Adipose tissue (tissue), 3 donors: ENCODE data around the gene BRICD5. TPM values are rescaled to one million over a fixed set of nuclear protein-coding genes. Genes with fewer than 3 reads are reported as not detected.

Source experiments
- H3K27ac ChIP-seq: one replicate; pipeline ENCODE4 v1.5.1; 2013; ENCODE audit warnings: low read depth, low read length
- WGBS, 3 donors: extraction: QIAGEN DNeasy Blood & Tissue Kit; methylation state at CpG; one replicate each; pipeline ENCODE4 v1.1.7; 2013; 5-methylcytosine and 5-hydroxymethylcytosine counted together
- polyA plus RNA-seq, 3 donors: library from polyadenylated mRNA; stranded (reverse); fragments of 200-250 nt; gene quantifications; one replicate each; pipeline ENCODE4 v1.2.3, GENCODE V29; 2013
- donor health status: healthy with polysubstance abuse.
- donor health status: Bipolar disorder and iron deficiency.
- donor health status: healthy.

The BRICD5 gene
- polyA plus RNA-seq, 3 donors = 3.3 to 9.9 (median 9.2) TPM

GRCh38 chr16:2177101-2177500 lies 33.6 kb downstream of the BRICD5 start:
- WGBS, 3 donors = 90 to 92% (median 91%) methylated on average over 18 of the region's 18 CpGs
- no peak overlapping the region for H3K27ac ChIP-seq

GRCh38 chr16:2176047-2176446 lies 34.6 kb downstream of the BRICD5 start:
- no peak overlapping the region for H3K27ac ChIP-seq
- WGBS, 3 donors = 93 to 96% (median 94%) methylated on average over 23 of the region's 23 CpGs

GRCh38 chr16:2175454-2175853 lies 35.2 kb downstream of the BRICD5 start:
- no peak overlapping the region for H3K27ac ChIP-seq
- 91 to 95% (median 95%) methylated on average over 10 of the region's 10 CpGs for WGBS, 3 donors

DNA sequence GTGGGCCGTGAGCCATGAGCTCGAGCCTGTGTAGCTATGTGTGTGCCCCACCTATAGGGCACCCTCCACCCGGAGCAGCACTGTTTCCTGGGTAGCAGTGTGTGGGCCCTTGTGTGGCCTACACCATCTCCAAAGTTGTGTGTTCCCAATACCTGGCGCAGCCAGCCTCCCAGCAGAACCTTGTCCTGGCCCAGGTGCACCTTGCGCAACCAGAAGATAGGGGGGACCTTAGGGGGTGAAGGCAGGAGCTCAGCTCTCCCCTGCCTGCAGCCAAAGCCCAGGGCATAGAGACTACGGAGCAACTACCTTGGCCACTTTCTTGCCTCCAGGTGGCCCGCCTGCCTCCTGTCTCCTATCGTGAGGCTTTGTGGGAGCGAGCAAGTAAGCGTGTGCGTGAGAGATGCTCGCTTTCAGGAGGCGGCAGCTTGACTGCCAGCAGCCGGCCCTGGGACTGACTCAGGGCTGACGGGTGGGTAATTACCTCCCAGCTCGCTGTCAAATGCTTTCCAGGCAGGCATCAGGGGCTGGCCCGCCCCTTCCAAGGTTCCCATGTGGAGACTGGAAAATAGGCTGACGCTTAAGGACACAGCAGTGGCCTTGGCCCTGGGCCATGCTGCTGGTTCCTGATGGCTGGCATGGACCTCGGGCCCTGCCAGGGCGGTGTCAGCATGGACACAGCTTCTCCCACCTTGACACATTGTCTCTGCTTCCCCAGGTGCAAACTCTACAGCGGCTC lies 36.1 kb downstream of the BRICD5 start:
- 87 to 95% (median 92%) methylated on average over 21 of the region's 21 CpGs for WGBS, 3 donors
- no peak overlapping the region for H3K27ac ChIP-seq

GRCh38 chr16:2173916-2174315 lies 36.7 kb downstream of the BRICD5 start:
- no peak overlapping the region for H3K27ac ChIP-seq
- 91 to 97% (median 95%) methylated on average over 4 of the region's 4 CpGs for WGBS, 3 donors

DNA sequence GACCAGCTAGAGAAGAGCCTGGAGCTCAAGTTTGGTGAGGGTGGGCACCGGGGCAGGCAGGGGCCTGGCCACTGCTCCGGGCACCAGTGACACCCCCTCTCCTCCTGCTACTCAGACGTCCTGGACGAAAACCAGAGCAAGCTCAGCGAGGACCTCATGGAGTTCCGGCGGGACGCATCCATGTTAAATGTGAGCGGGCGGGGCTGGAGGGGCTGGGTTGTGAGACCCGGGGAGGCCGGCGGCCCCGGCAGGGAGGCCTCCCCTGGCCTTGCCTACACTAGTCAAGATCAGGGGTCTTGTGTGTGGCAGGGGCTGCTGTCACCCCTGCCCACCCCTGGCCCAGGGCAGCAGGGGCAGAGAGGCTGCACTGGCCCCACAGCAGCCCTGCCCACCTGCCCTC lies 37.3 kb downstream of the BRICD5 start:
- no peak overlapping the region for H3K27ac ChIP-seq
- 91 to 95% (median 92%) methylated on average over 10 to 14 of the region's 14 CpGs for WGBS, 3 donors

- no peak overlapping the region for H3K27ac ChIP-seq
- 90 to 92% (median 91%) methylated on average over 29 of the region's 29 CpGs for WGBS, 3 donors
Measured at GRCh38 chr16:2172688-2173335, 37.9 kb downstream of the BRICD5 start.

DNA sequence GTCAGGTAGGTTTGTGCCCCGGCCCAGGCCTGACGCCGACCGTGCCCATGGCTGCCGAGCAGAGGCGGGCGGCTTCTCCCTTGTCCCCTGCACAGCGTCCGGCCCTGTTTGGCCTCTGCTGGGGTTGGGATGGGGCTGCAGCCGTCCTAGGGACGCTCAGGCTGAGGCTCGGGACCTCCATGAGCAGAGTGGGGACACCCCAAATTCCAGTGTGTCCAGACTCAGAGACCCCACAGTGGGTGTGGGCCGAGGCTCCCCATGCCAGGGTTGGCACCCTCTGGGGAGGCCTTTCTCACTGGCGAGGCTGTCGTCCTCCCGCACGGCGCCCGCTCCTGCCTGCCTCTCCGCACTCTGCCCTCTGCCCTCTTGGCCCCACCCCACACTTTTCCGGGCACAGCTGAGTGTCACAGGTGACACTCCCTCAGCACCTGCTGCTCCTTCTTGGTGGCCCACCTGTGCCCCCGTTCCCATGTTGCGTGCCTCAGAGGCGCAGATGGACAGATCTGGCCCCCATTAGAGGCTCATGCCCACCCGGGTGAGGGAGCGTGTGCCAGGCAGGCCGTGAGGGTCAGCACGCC lies 39.0 kb downstream of the BRICD5 start:
- no peak overlapping the region for H3K27ac ChIP-seq
- 92 to 96% (median 96%) methylated on average over 28 of the region's 28 CpGs for WGBS, 3 donors

DNA sequence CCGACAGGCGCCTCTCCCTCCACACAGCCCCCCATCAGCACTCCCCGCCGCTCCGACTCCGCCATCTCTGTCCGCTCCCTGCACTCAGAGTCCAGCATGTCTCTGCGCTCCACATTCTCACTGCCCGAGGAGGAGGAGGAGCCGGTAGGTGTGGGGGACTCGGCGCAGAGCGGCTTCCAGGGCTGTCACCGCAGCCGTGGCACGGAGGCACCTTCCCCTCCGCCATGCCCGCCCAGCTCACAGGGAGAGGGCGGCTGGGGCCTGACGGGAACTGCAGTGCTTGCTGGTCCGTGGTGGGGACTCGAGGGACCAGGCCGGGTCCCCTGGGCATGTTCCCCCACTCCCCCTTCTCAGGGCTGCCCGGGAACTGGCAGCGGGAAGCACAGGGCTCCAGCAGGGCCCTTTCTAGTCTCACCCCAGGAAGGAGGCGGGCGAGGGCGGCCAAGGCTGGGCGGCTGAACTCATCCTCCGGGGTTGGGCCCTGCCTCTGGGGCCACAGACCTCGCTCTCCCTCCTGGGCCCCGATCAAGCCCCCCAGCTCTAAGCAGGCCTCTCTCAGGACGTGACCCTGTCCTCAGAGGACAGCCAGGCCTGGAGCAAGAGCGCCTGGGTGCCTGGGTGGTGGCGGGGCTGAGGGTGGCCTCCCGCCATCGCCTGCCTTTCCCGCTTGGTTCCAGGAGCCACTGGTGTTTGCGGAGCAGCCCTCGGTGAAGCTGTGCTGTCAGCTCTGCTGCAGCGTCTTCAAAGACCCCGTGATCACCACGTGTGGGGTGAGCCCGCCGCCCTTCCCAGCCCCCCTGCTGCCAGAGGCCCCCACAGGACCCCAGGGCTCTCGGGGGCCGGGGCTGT lies 39.9 kb downstream of the BRICD5 start:
- 80 to 87% (median 82%) methylated on average over 39 to 47 of the region's 47 CpGs for WGBS, 3 donors

GRCh38 chr16:2170080-2170479 lies 40.6 kb downstream of the BRICD5 start:
- WGBS, 3 donors = 62 to 86% (median 75%) methylated on average over 18 of the region's 18 CpGs
- no peak overlapping the region for H3K27ac ChIP-seq

More for the DNA sequence above, 39.9 kb downstream of the BRICD5 start:
- H3K27ac ChIP-seq = no peak overlapping the region

- no peak overlapping the region for H3K27ac ChIP-seq
- 88 to 94% (median 94%) methylated on average over 13 to 18 of the region's 18 CpGs for WGBS, 3 donors
Measured at GRCh38 chr16:2167068-2167638, 43.5 kb downstream of the BRICD5 start.

DNA sequence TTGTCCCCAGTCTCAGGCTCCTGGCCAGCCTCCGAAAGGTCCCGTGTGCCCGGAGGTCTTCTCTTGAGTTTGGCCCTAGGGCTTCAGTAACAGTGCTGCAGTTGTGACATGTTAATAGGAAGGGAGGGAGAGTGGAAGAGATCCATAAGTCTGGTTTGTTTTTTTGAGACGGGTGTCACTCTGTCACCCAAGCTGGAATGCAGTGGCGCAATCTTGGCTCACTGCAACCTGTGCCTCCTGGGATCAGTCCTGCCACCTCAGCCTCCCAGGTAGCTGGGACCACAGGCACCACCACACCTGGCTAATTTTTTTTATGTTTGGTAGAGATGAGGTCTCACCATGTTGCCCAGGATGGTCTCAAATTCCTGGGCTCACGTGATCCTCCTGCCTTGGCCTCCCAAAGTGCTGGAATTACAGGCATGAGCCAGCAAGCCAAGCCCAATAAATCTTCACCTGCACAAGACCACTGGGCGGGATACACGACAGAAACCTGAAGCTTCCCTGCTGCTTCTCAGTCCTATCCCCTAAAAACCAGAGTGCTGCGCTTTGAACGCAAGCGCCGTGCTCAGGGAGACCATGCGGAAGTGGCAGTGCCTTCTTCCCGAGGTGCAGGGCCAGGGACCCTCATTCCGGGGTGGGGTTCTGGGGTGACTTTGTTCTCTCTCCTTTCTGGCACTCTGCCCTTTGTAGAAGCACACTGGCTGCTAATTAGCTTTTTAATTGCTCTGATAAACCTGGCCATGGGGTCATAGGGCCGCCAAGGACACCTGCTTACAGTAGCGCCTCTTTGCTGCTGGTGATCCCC lies 44.2 kb downstream of the BRICD5 start:
- no peak overlapping the region for H3K27ac ChIP-seq
- WGBS, 3 donors = 89 to 93% (median 91%) methylated on average over 17 of the region's 17 CpGs

DNA sequence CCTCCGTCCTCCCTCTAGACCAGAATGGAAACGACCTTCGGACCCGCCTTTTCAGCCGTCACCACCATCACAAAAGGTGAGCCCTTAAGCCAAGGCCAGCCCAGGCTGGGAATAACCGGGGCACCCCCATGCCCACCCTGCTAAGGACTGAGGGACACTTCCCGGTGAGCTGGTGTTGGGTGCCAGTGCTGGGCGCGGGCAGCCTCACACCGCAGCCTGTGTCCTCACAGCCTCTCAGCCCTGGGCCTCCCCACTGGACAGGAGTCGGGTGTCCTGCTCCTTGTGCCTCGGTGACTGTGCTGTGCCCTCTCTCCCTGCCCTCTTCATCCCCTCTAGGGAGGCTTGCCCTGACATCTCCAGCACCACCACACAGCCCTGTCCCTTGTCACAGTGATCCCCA lies 44.8 kb downstream of the BRICD5 start:
- no peak overlapping the region for H3K27ac ChIP-seq
- WGBS, 3 donors = 94 to 99% (median 95%) methylated on average over 8 to 12 of the region's 12 CpGs

GRCh38 chr16:2163211-2163881 lies 47.3 kb downstream of the BRICD5 start:
- no peak overlapping the region for H3K27ac ChIP-seq
- 85 to 94% (median 92%) methylated on average over 24 to 26 of the region's 26 CpGs for WGBS, 3 donors

DNA sequence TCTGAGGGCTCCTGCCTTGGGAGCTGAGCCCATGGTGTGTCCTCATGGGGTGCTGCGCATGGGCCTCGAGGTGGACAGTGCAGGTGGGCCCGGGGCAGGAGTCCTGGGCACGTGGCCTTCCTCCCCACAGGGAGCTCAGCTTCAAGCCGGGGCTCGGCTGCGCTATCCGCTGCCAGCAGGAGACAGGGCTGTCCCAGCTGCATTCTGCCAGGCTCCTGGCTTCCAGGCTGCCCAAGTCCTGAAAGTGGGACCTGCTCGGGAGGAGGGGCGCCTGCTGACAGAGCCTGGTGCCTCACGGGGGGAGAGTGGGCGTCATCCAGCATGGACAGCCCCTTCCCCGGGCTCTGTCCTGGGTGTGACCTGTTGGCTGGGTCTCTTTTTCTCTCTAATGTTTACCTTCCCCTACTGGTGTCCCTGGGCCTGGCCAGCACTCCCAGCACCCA lies 48.0 kb downstream of the BRICD5 start:
- 88 to 93% (median 89%) methylated on average over 13 of the region's 13 CpGs for WGBS, 3 donors
- no peak overlapping the region for H3K27ac ChIP-seq

DNA sequence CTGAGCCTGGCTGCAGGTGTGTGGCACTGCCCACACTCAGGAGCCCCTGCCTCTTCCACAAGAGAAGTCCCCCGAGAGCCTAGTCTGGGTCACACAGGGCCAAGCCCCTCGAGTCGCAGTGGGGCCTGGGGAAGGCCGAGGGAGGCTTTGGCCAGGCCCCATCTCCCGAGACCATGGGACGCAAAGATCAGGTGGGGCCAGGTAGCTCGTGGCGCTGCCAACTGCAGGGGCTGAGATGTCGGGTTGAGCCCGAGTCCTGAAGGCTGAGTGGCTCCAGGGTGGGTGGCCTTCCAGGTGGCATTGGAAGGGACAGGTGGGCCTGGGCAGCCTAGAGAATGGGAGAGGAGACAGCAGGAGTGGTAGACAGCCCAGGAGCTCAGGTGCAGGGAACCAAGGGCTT lies 48.8 kb downstream of the BRICD5 start:
- 91 to 96% (median 93%) methylated on average over 10 of the region's 10 CpGs for WGBS, 3 donors
- no peak overlapping the region for H3K27ac ChIP-seq

DNA sequence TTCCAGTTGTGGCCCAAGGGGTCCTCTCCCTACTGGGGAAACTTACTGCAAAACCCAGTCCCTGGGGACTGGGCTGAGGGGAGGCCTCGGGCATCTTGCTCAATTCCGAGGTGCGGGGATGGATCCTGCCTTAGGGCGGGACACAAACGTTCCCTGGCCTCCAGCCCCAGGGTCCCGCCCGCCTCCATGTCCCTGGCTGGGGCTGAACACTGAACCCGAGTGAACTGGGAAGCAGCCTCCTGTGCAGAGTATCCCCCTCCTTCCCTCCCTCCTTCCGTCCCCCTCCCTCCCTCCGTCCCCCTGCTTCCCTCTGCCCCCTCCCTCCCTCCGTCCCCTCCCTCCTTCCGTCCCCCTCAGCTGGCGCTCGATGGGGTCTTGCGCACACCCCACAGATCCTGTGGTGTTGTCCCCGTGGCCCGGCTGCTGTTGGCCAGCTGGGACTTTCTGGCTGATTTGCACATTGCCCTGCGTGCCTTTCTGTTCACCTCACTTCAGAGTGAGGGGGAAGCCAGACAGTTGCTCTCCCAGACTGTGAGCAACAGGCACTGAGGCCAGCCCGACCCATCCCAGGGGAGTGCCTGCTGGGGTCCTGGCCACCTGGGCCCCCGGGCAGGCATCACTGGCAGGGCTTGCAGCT lies 49.6 kb downstream of the BRICD5 start:
- H3K27ac ChIP-seq = no peak overlapping the region
- WGBS, 3 donors = 38 to 80% (median 53%) methylated on average over 15 to 20 of the region's 20 CpGs
